ENCODE measurements around the gene FAM168B.
"Not testable (repeated sequence)": the region's sequence is repeated elsewhere in the genome, so short reads cannot be mapped to it uniquely, and the experiment has no call there.

Gene FAM168B

GRCh38 chr2:131121464-131121863, 28.2 kb upstream of the FAM168B start:
- H3K9me3 ChIP-seq (ENCODE audit: control insufficient read depth, insufficient read depth, low read length), result no peaks in the 10 kb centered on the region
- H3K4me1 ChIP-seq (ENCODE audit: control insufficient read depth, insufficient read depth, low read length), result no peaks in the 10 kb centered on the region
- peaks cover 29% of the 10 kb centered on the region for H3K36me3 ChIP-seq (ENCODE audit: control insufficient read depth, insufficient read depth, low read length)
- H3K9ac ChIP-seq (ENCODE audit: low read depth, low read length), result no peak overlapping the region
- H3K27ac ChIP-seq (ENCODE audit: low read depth, low read length), result no peak overlapping the region
- H3K4me3 ChIP-seq (ENCODE audit: low read depth, low read length), result no peak overlapping the region
- H3K27me3 ChIP-seq (ENCODE audit: control insufficient read depth, insufficient read depth, low read length), result no peaks in the 10 kb centered on the region

GRCh38 chr2:131120815-131121317, 27.6 kb upstream of the FAM168B start:
- Histone ChIP-seq H3K27ac (ENCODE audit: low read depth, low read length) (no peak overlapping the region), H3K36me3 (ENCODE audit: control insufficient read depth, insufficient read depth, low read length) (peaks cover 28% of the 10 kb centered on the region), H3K9ac (ENCODE audit: low read depth, low read length) (no peak overlapping the region), H3K27me3 (ENCODE audit: control insufficient read depth, insufficient read depth, low read length) (no peaks in the 10 kb centered on the region), H3K9me3 (ENCODE audit: control insufficient read depth, insufficient read depth, low read length) (no peaks in the 10 kb centered on the region), H3K4me3 (ENCODE audit: low read depth, low read length) (no peak overlapping the region), H3K4me1 (ENCODE audit: control insufficient read depth, insufficient read depth, low read length) (no peaks in the 10 kb centered on the region)

GRCh38 chr2:131115752-131116151, 22.5 kb upstream of the FAM168B start:
- no peak overlapping the region for H3K9ac ChIP-seq (ENCODE audit: low read depth, low read length)
- H3K4me1 ChIP-seq (ENCODE audit: control insufficient read depth, insufficient read depth, low read length), result peaks cover 22% of the 10 kb centered on the region
- no peaks in the 10 kb centered on the region for H3K27me3 ChIP-seq (ENCODE audit: control insufficient read depth, insufficient read depth, low read length)
- 0 out of 2 replicates have a peak, but pooled peaks cover 6% of the 10 kb centered on the region for H3K36me3 ChIP-seq (ENCODE audit: control insufficient read depth, insufficient read depth, low read length)
- H3K9me3 ChIP-seq (ENCODE audit: control insufficient read depth, insufficient read depth, low read length), result no peaks in the 10 kb centered on the region
- no peak overlapping the region for H3K27ac ChIP-seq (ENCODE audit: low read depth, low read length)
- no peak overlapping the region for H3K4me3 ChIP-seq (ENCODE audit: low read depth, low read length)

GRCh38 chr2:131114950-131115349, 21.7 kb upstream of the FAM168B start:
- not testable (repeated sequence) for H3K4me3 ChIP-seq (ENCODE audit: low read depth, low read length); H3K9ac ChIP-seq (ENCODE audit: low read depth, low read length); H3K27me3 ChIP-seq (ENCODE audit: control insufficient read depth, insufficient read depth, low read length); H3K36me3 ChIP-seq (ENCODE audit: control insufficient read depth, insufficient read depth, low read length); H3K27ac ChIP-seq (ENCODE audit: low read depth, low read length); H3K9me3 ChIP-seq (ENCODE audit: control insufficient read depth, insufficient read depth, low read length)
- H3K4me1 ChIP-seq (ENCODE audit: control insufficient read depth, insufficient read depth, low read length), result peaks cover 22% of the 10 kb centered on the region

GRCh38 chr2:131113566-131114227, 20.4 kb upstream of the FAM168B start:
- no peak overlapping the region for H3K4me3 ChIP-seq (ENCODE audit: low read depth, low read length)
- H3K9me3 ChIP-seq (ENCODE audit: control insufficient read depth, insufficient read depth, low read length), result no peaks in the 10 kb centered on the region
- no peaks in the 10 kb centered on the region for H3K27me3 ChIP-seq (ENCODE audit: control insufficient read depth, insufficient read depth, low read length)
- H3K36me3 ChIP-seq (ENCODE audit: control insufficient read depth, insufficient read depth, low read length), result 0 out of 2 replicates have a peak, but pooled peaks cover 6% of the 10 kb centered on the region
- H3K9ac ChIP-seq (ENCODE audit: low read depth, low read length), result no peak overlapping the region
- H3K4me1 ChIP-seq (ENCODE audit: control insufficient read depth, insufficient read depth, low read length), result peaks cover 22% of the 10 kb centered on the region
- H3K27ac ChIP-seq (ENCODE audit: low read depth, low read length), result no peak overlapping the region

GRCh38 chr2:131112529-131112928, 19.3 kb upstream of the FAM168B start:
- Histone ChIP-seq H3K36me3 (ENCODE audit: control insufficient read depth, insufficient read depth, low read length) (0 out of 2 replicates have a peak, but pooled peaks cover 6% of the 10 kb centered on the region), H3K27me3 (ENCODE audit: control insufficient read depth, insufficient read depth, low read length) (no peaks in the 10 kb centered on the region), H3K4me1 (ENCODE audit: control insufficient read depth, insufficient read depth, low read length) (peaks cover 22% of the 10 kb centered on the region), H3K4me3 (ENCODE audit: low read depth, low read length) (no peak overlapping the region), H3K9ac (ENCODE audit: low read depth, low read length) (no peak overlapping the region), H3K9me3 (ENCODE audit: control insufficient read depth, insufficient read depth, low read length) (no peaks in the 10 kb centered on the region), H3K27ac (ENCODE audit: low read depth, low read length) (no peak overlapping the region)

DNA sequence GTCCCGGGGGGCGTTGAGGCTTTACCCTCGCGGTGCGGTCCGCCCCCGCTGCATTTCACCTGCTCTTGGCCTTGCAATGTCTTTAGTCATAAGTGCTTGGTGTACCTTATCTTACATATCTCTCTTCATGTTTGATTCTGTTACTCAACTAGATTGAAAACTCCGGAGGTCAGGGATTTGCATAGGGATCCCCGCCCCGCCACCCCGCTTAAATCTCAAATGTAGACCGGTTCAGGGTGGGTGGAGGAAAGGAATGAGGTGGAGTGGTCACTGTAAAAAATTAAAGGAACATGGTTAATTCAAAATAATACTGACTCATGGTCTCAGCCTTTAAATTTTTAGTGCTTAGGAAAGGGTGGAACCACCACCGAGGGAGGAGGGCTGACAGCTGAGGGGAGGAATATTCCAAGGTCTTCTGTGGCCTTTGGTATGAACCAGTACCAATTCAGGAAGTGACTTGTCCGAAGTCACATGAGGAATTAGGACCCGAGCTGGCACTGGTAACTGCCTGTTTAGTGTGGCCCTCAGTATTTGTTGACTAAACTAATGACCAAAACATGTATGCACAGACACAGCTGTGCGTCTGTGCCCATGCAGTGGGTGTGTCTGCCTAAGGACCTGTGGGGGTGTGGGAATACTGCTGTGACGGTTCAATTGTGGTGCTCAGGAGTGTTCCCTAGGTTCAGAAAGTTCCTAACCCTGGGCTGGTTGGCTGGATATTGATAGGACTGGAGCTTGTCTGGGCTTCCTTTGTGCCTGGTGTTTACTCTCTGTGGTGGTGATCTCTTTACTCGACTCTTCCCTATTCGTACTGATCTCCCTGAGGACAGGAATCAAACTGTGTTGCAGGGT, 12.9 kb upstream of the FAM168B start:
- peaks cover 15% of the 10 kb centered on the region for H3K4me1 ChIP-seq (ENCODE audit: control insufficient read depth, insufficient read depth, low read length)
- no peaks in the 10 kb centered on the region for H3K36me3 ChIP-seq (ENCODE audit: control insufficient read depth, insufficient read depth, low read length)
- H3K27me3 ChIP-seq (ENCODE audit: control insufficient read depth, insufficient read depth, low read length), result no peaks in the 10 kb centered on the region
- peak overlapping the region; percentile 85 for H3K27ac ChIP-seq (ENCODE audit: low read depth, low read length)
- peak overlapping the region; percentile 19; the same call in 1 of the 2 replicates for H3K9ac ChIP-seq (ENCODE audit: low read depth, low read length)
- H3K9me3 ChIP-seq (ENCODE audit: control insufficient read depth, insufficient read depth, low read length), result no peaks in the 10 kb centered on the region
- peak overlapping the region; percentile 87 for H3K4me3 ChIP-seq (ENCODE audit: low read depth, low read length)

DNA sequence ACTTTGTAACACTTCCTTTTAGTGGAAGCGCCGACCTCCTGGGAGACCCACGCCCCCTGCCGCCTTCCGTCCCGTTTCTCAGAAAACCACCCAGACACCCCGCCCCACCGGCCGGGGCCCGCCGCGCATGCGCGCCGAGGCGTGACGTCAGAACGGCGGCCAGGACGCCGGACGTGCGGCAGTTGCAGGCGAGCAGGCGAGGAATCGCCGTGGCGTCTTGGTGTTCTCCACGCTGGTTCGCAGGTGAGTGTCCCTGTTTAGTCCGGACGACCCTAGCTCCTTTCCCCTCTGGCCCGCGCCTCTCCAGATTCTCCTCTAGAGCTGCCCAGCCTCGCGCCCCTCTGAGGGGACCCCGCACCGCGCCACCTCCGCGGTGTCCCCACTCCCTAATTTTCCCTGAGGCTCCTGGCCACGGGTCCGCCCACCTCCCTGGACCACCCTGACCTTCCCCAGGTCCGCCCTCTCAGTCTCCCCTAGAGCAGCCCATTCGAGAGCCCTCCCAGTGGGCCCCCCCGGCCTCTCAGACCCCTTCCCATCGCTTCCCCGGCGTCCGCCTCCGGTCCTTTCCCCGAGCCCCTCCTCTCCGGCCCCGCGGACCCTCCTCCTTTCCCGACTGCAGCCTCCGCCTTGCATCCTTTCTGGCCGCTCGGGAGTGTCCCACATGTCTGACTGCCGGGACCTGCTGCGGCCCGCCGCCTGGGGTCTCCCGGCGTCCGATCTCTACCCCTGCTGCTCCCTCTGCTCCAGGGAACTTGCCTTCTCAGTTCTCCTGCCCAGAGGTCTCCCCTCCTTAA, 12.1 kb upstream of the FAM168B start, which contains the start of gene PLEKHB2:
PLEKHB2 (plus strand) TSS at position 181 of the 794 bp plus-strand sequence. CDS start 15,606 bp downstream, outside the sequence.
- Histone ChIP-seq H3K27ac (ENCODE audit: low read depth, low read length) (peak within 1 kb of the TSS; percentile 85), H3K9me3 (ENCODE audit: control insufficient read depth, insufficient read depth, low read length) (no peaks in the 10 kb centered on the region), H3K4me1 (ENCODE audit: control insufficient read depth, insufficient read depth, low read length) (peaks cover 15% of the 10 kb centered on the region), H3K9ac (ENCODE audit: low read depth, low read length) (peak within 1 kb of the TSS; percentile 59), H3K4me3 (ENCODE audit: low read depth, low read length) (peak within 1 kb of the TSS; percentile 87), H3K27me3 (ENCODE audit: control insufficient read depth, insufficient read depth, low read length) (no peaks in the 10 kb centered on the region), H3K36me3 (ENCODE audit: control insufficient read depth, insufficient read depth, low read length) (no peaks in the 10 kb centered on the region)

- Histone ChIP-seq H3K27ac (ENCODE audit: low read depth, low read length) (peak overlapping the region; percentile 85), H3K4me1 (ENCODE audit: control insufficient read depth, insufficient read depth, low read length) (peaks cover 15% of the 10 kb centered on the region), H3K4me3 (ENCODE audit: low read depth, low read length) (peak overlapping the region; percentile 87), H3K9me3 (ENCODE audit: control insufficient read depth, insufficient read depth, low read length) (no peaks in the 10 kb centered on the region), H3K36me3 (ENCODE audit: control insufficient read depth, insufficient read depth, low read length) (no peaks in the 10 kb centered on the region), H3K27me3 (ENCODE audit: control insufficient read depth, insufficient read depth, low read length) (no peaks in the 10 kb centered on the region), H3K9ac (ENCODE audit: low read depth, low read length) (peak overlapping the region; percentile 59)
These were observed 11.4 kb upstream of the FAM168B start for GRCh38 chr2:131104487-131105155.

DNA sequence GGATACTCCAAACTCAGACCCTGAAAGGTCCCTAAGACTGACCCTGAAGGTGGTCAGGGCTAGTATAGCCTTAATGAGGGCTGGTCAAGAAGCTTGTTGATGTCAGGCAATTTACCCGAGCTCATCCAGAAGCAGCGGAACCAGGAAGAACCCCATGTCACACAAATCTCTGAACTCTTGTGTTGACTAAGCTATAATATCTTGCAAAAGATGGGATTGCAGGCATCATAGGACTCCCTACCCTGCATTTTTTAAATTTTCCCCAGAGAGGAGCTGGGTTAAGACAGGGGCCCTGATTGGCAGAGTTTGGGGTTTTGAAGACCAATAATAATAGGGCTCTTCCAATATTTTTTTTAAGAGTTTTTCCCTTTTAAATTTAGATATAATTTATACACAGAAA, 9.9 kb upstream of the FAM168B start:
- no peak overlapping the region for H3K9ac ChIP-seq (ENCODE audit: low read depth, low read length)
- no peaks in the 10 kb centered on the region for H3K27me3 ChIP-seq (ENCODE audit: control insufficient read depth, insufficient read depth, low read length)
- H3K36me3 ChIP-seq (ENCODE audit: control insufficient read depth, insufficient read depth, low read length), result no peaks in the 10 kb centered on the region
- H3K27ac ChIP-seq (ENCODE audit: low read depth, low read length), result no peak overlapping the region
- H3K4me3 ChIP-seq (ENCODE audit: low read depth, low read length), result no peak overlapping the region
- peaks cover 15% of the 10 kb centered on the region for H3K4me1 ChIP-seq (ENCODE audit: control insufficient read depth, insufficient read depth, low read length)
- no peaks in the 10 kb centered on the region for H3K9me3 ChIP-seq (ENCODE audit: control insufficient read depth, insufficient read depth, low read length)

Measured in HUES48 (cell line).